ENCODE measurements around the gene KRT6B. TPM values are rescaled to one million over a fixed set of nuclear protein-coding genes. Genes with fewer than 3 reads are reported as not detected.

Gene KRT6B
- total RNA-seq, 1 experiment from 2014 or later: 7.7 TPM

GRCh38 chr12:52446367-52447045, 5.4 kb downstream of the KRT6B start:
- Histone ChIP-seq H4K20me1 (ENCODE audit: low read length) (no peaks in the 10 kb centered on the region), H3K36me3 (ENCODE audit: low read depth, low read length) (no peaks in the 10 kb centered on the region), H3F3A (ENCODE audit: low read length, unreplicated experiment) (peaks cover 12% of the 10 kb centered on the region), H3K4me3 (ENCODE audit: low read length) (no peak overlapping the region), H3K9me3 (ENCODE audit: low read length) (no peaks in the 10 kb centered on the region), H2AFZ (ENCODE audit: low read length) (no peak overlapping the region), H3K79me2 (ENCODE audit: low read length) (no peaks in the 10 kb centered on the region), H3K27me3 (ENCODE audit: low read length) (no peaks in the 10 kb centered on the region), H3K9me2 (replicated peaks; ENCODE audit: low read length) (no peaks in the 10 kb centered on the region), H3K27ac (ENCODE audit: low read length) (no peak overlapping the region), H3K4me1 (ENCODE audit: insufficient read depth, low read length) (peaks cover 35% of the 10 kb centered on the region), H3K9ac (ENCODE audit: low read length) (no peak overlapping the region), H3K4me2 (ENCODE audit: low read length) (no peak overlapping the region)
- CTCF ChIA-PET: no interaction called here
- intact Hi-C loops (cut with micrococcal nuclease): loop anchor here (10.0 kb wide), 1 partner anchor 58 kb away; no protein-coding TSS in a partner anchor
- POLR2A ChIA-PET (ENCODE audit: unreplicated experiment): no interaction called here
- BruUV-seq (replicated peaks): no TSS peak
- ATAC-seq (no peak), DNase-seq (no peak)
- TF ChIP-seq CTCF (conservative IDR thresholded peaks at IDR 0.05; ENCODE audit: low read depth, low read length): no peak
- TF ChIP-seq EZH2phosphoT487 (IDR thresholded peaks at IDR 0.05; ENCODE audit: borderline replicate concordance, low read length): no peak
- no peak for TF ChIP-seq EZH2 (IDR thresholded peaks at IDR 0.05; ENCODE audit: low read length, unreplicated experiment)

- Histone ChIP-seq H3K9me2 (replicated peaks; ENCODE audit: low read length) (no peaks in the 10 kb centered on the region), H3K36me3 (ENCODE audit: low read depth, low read length) (no peaks in the 10 kb centered on the region), H3K4me2 (ENCODE audit: low read length) (no peak overlapping the region), H4K20me1 (ENCODE audit: low read length) (no peaks in the 10 kb centered on the region), H3F3A (ENCODE audit: low read length, unreplicated experiment) (peaks cover 16% of the 10 kb centered on the region), H3K79me2 (ENCODE audit: low read length) (no peaks in the 10 kb centered on the region), H3K27ac (ENCODE audit: low read length) (no peak overlapping the region), H3K27me3 (ENCODE audit: low read length) (no peaks in the 10 kb centered on the region), H3K4me3 (ENCODE audit: low read length) (no peak overlapping the region), H2AFZ (ENCODE audit: low read length) (no peak overlapping the region), H3K9me3 (ENCODE audit: low read length) (no peaks in the 10 kb centered on the region), H3K9ac (ENCODE audit: low read length) (no peak overlapping the region), H3K4me1 (ENCODE audit: insufficient read depth, low read length) (peaks cover 42% of the 10 kb centered on the region)
- POLR2A ChIA-PET (ENCODE audit: unreplicated experiment): no interaction called here
- DNase-seq: no peak
- TF ChIP-seq EZH2phosphoT487 (IDR thresholded peaks at IDR 0.05; ENCODE audit: borderline replicate concordance, low read length) (no peak), EZH2 (IDR thresholded peaks at IDR 0.05; ENCODE audit: low read length, unreplicated experiment) (no peak), CTCF (conservative IDR thresholded peaks at IDR 0.05; ENCODE audit: low read depth, low read length) (no peak)
- BruUV-seq (replicated peaks): no TSS peak
- CTCF ChIA-PET: no interaction called here
- intact Hi-C loops (cut with micrococcal nuclease): loop anchor here (10.0 kb wide), 1 partner anchor 59 kb away; no protein-coding TSS in a partner anchor
- ATAC-seq: no peak
Observed at GRCh38 chr12:52445876-52446275, 6.1 kb downstream of the KRT6B start.

All from PC-3 (cell line).